HepG2 (cell line): ENCODE measurements around the gene HEXD. TPM values are rescaled to one million over a fixed set of nuclear protein-coding genes. Genes with fewer than 3 reads are reported as not detected.

ENCODE experiments used
- ATAC-seq: fragments of 200-7000 bp; cut with Tn5 transposase; 3 replicates; pipeline ENCODE4 v1.9.1; 2020; ENCODE audit warnings: mild to moderate bottlenecking, moderate library complexity
- BruUV-seq: library from RNA; stranded (reverse); fragments of 400-500 nt; replicated peaks from 2 replicates; lab custom pipeline; 2021; lab: Mats Ljungman, UMichigan
- CTCF ChIA-PET: fragments of 300-600 bp; formaldehyde crosslinking; extraction: SDS; loops from one replicate; lab custom pipeline; 2021; ENCODE audit warnings: low total read pairs, inconsistent platforms, low intra/inter-chr PET ratio; lab: Yijun Ruan, JAX
- POLR2A ChIA-PET: fragments of 350-600 bp; sonication (Branson Sonifier 250); formaldehyde crosslinking; loops from one replicate; lab custom pipeline; 2020; ENCODE audit warnings: antibody characterized with exemption, inconsistent platforms; lab: Yijun Ruan, JAX
- DNase-seq: peaks from one replicate; pipeline ENCODE4 v3.0.0-alpha.2; 2015; ENCODE audit warnings: low spot score
- FAIRE-seq: peaks from 3 replicates; lab custom pipeline; 2011; peaks lifted over from hg19 to GRCh38; lab: Jason Lieb, UNC
- H2AFZ ChIP-seq: one replicate; pipeline ENCODE4 v1.6.1; 2011; ENCODE audit warnings: low read length, inconsistent platforms
- H3K27ac ChIP-seq: fragments of 300-600 bp; 3 replicates; pipeline ENCODE4 v1.8.0; 2011; ENCODE audit warnings: mixed run types, mild to moderate bottlenecking, mixed read lengths, low read length, inconsistent platforms; ENCODE audit not compliant: insufficient read depth; ENCODE audit errors: extremely low read length
- H3K27me3 ChIP-seq, 2 experiments: fragments of 200-600 bp in 1 of 2; 2 replicates in 1 of 2; 3 replicates in 1 of 2; pipeline versions ENCODE4 v1.6.0 to v1.8.0; 2011; ENCODE audit warnings: low read length in 2 of 2, mild to moderate bottlenecking in 2 of 2, moderate library complexity in 2 of 2, inconsistent platforms in 1 of 2; ENCODE audit not compliant: insufficient read depth in 2 of 2, control insufficient read depth in 1 of 2
- H3K36me3 ChIP-seq, 2 experiments: fragments of 200-600 bp in 1 of 2; replicated peaks in 1 of 2; 2 replicates in 1 of 2; 3 replicates in 1 of 2; pipeline versions ENCODE4 v1.5.1 to v1.8.0; 2011; ENCODE audit warnings: low read length in 2 of 2, inconsistent platforms in 1 of 2; ENCODE audit not compliant: insufficient read depth in 2 of 2, control insufficient read depth in 1 of 2
- H3K4me1 ChIP-seq: 2 replicates; pipeline ENCODE4 v1.5.1; 2012; ENCODE audit warnings: low read length, inconsistent platforms; ENCODE audit not compliant: insufficient read depth
- H3K4me2 ChIP-seq: 2 replicates; pipeline ENCODE4 v1.6.0; 2011; ENCODE audit warnings: low read depth, low read length, inconsistent platforms
- H3K4me3 ChIP-seq, 3 experiments: fragments of 200-600 bp in 1 of 3; sonication (generic), shearing (Covaris generic) in 1 of 3; replicated peaks in 1 of 3; 2 replicates each; pipeline ENCODE4 v1.5.1; 2011 to 2016; ENCODE audit warnings: low read length in 3 of 3, inconsistent platforms in 2 of 3, low read depth in 2 of 3, mild to moderate bottlenecking in 2 of 3, control low read depth in 1 of 3, mixed read lengths in 1 of 3; ENCODE audit not compliant: insufficient read depth in 1 of 3
- H3K79me2 ChIP-seq: one replicate; pipeline ENCODE4 v1.6.1; 2011; ENCODE audit warnings: low read length, inconsistent platforms; ENCODE audit not compliant: insufficient read depth
- H3K9ac ChIP-seq: 2 replicates; pipeline ENCODE4 v1.6.0; 2011; ENCODE audit warnings: mild to moderate bottlenecking, low read depth, low read length, inconsistent platforms; ENCODE audit not compliant: insufficient read depth
- H3K9me3 ChIP-seq: 2 replicates; pipeline ENCODE4 v1.5.1; 2012; ENCODE audit warnings: mild to moderate bottlenecking, low read length
- H4K20me1 ChIP-seq: 2 replicates; pipeline ENCODE4 v1.6.0; 2011; ENCODE audit warnings: inconsistent platforms, mild to moderate bottlenecking, low read length, moderate library complexity; ENCODE audit not compliant: insufficient read depth
- AGO1 ChIP-seq: fragments of 200-400 bp; formaldehyde crosslinking; IDR thresholded peaks from 2 replicates; pipeline ENCODE4 v1.6.1; 2017; ENCODE audit warnings: mild to moderate bottlenecking, low read depth, low read length, moderate library complexity; ENCODE audit not compliant: poor library complexity, severe bottlenecking
- MAX ChIP-seq: IDR thresholded peaks from 2 replicates; pipeline ENCODE4 v1.6.1; 2012; ENCODE audit warnings: inconsistent platforms
- PAF1 ChIP-seq: IDR thresholded peaks from 2 replicates; pipeline ENCODE4 v1.6.1; 2016; ENCODE audit warnings: missing genetic modification reagents, missing compliant biosample characterization
- PRDM4 ChIP-seq: sonication (generic); formaldehyde crosslinking; IDR thresholded peaks from 2 replicates; pipeline ENCODE4 v1.9.0; 2021; ENCODE audit warnings: missing genetic modification reagents, borderline replicate concordance
- RFXAP ChIP-seq: sonication (generic); formaldehyde crosslinking; IDR thresholded peaks from 2 replicates; pipeline ENCODE4 v1.4.0; 2020; ENCODE audit warnings: missing genetic modification reagents, borderline replicate concordance
- SMC3 ChIP-seq: IDR thresholded peaks from 2 replicates; pipeline ENCODE4 v1.6.1; 2011; ENCODE audit warnings: low read length, improper control_type of control experiment
- TBL1XR1 ChIP-seq: fragments of 150-350 bp; IDR thresholded peaks from 2 replicates; pipeline ENCODE4 v1.6.1; 2014; ENCODE audit warnings: borderline replicate concordance, low read length; ENCODE audit not compliant: partially characterized antibody
- TBX2 ChIP-seq: sonication (generic); formaldehyde crosslinking; IDR thresholded peaks from 2 replicates; pipeline ENCODE4 v1.5.0; 2020; ENCODE audit warnings: missing genetic modification reagents, mild to moderate bottlenecking, borderline replicate concordance
- ZMYM2 ChIP-seq: sonication (generic); formaldehyde crosslinking; IDR thresholded peaks from 2 replicates; pipeline ENCODE4 v1.8.0; 2022; ENCODE audit warnings: mild to moderate bottlenecking, missing genetic modification reagents
- ZNF225 ChIP-seq: sonication (generic); formaldehyde crosslinking; IDR thresholded peaks from 2 replicates; pipeline ENCODE4 v1.4.0; 2020; ENCODE audit warnings: mild to moderate bottlenecking, missing genetic modification reagents
- ZNF264 ChIP-seq: sonication (generic); formaldehyde crosslinking; IDR thresholded peaks from 2 replicates; pipeline ENCODE4 v1.4.0; 2020; ENCODE audit warnings: missing genetic modification reagents
- WGBS: methylation state at CpG from one replicate; pipeline ENCODE4 v1.1.6; 2017; ENCODE audit warnings: low lambda C conversion rate; 5-methylcytosine and 5-hydroxymethylcytosine counted together
- in situ Hi-C: cut with HindIII; loops from 2 replicates; pipeline ENCODE4 v1.10.0; 2017; ENCODE audit warnings: low pct_unique_long_range_greater_than_20kb; ENCODE audit not compliant: extremely low pct_ligation_motif_present
- intact Hi-C: fragments of 100-400 bp; cut with micrococcal nuclease; formaldehyde crosslinking; loops from one replicate; pipeline ENCODE4 v1.10.0; 2022; ENCODE audit not compliant: unreplicated experiment
- polyA plus RNA-seq, 8 experiments: library from polyadenylated mRNA; depleted of rRNA in 3 of 8; stranded (reverse) in 7 of 8; unstranded in 1 of 8; fragments of >200 nt; fragmentation: Illumina TruSeq in 4 of 8; extraction: Trizol in 4 of 8; gene quantifications; 2 replicates each; pipeline versions ENCODE4 v1.2.1 to v1.2.3, GENCODE V29; 2011 to 2016; ENCODE audit warnings: low read depth in 4 of 8, missing spikeins in 1 of 8, mixed read lengths in 1 of 8; ENCODE audit not compliant: insufficient read depth in 1 of 8
- total RNA-seq, 5 experiments: library from RNA; depleted of rRNA; stranded (reverse); fragments of >200 nt; fragmentation: Illumina TruSeq; extraction: Trizol; gene quantifications; 2 replicates each; pipeline ENCODE4 v1.2.3, GENCODE V29; 2016; ENCODE audit warnings: low read depth in 1 of 5
- TF ChIP-seq, protein P1 (sequence below): fragments of 450-650 bp; IDR thresholded peaks from 2 replicates; pipeline ENCODE4 v1.6.1; 2016

HEXD gene
- total and polyA plus RNA-seq, 2 of the 13 experiments (the other 11 are each of a cell fraction or from before 2014, with no cell fraction given) = 22.3 to 41.8 TPM

GRCh38 chr17:82378741-82379021 lies 39.5 kb upstream of the HEXD start:
- ChIA-PET POLR2A (interaction anchor here (1.6 kb wide), 1 partner anchor 11 kb away, joined by 5 read pairs; no protein-coding TSS in a partner anchor), CTCF (no interaction called here)
- peaks cover 2 to 30% of the 10 kb centered on the region in 2 experiments; a peak in 4 of 5 replicates for H3K27me3 ChIP-seq
- in situ Hi-C loops = no loop called here
- H3K9ac ChIP-seq = no peak overlapping the region
- H3K79me2 ChIP-seq = no peaks in the 10 kb centered on the region
- intact Hi-C loops = no loop called here
- H4K20me1 ChIP-seq = no peaks in the 10 kb centered on the region
- no peak overlapping the region for H3K27ac ChIP-seq
- H3K4me3 ChIP-seq = no peak overlapping the region; a peak in 1 of 6 replicates
- 0 out of 2 replicates have a peak, but pooled peaks have one; percentile 11 for TF ChIP-seq TBX2
- no peak for TF ChIP-seq TBL1XR1
- TF ChIP-seq ZNF225 (CRISPR knock-in tag) = 0 out of 2 replicates have a peak, but pooled peaks have one; percentile 34
- TF ChIP-seq AGO1 = peak; percentile 52
- TF ChIP-seq, all 625 proteins: peak for 3
- Histone ChIP-seq H3K4me2 (no peak overlapping the region), H3K36me3 (no peaks in the 10 kb centered on the region), H3K4me1 (peaks cover 68% of the 10 kb centered on the region), H2AFZ (no peak overlapping the region), H3K9me3 (no peaks in the 10 kb centered on the region)
- 31% methylated on average over 9 of the region's 10 CpGs for WGBS
- FAIRE-seq (no peak), DNase-seq (no peak), ATAC-seq (no peak)
- no TSS peak for BruUV-seq

GRCh38 chr17:82380860-82381702 lies 37.1 kb upstream of the HEXD start:
- CTCF ChIA-PET = no interaction called here
- Histone ChIP-seq H3K4me2 (peak overlapping the region; percentile 39), H3K9me3 (no peaks in the 10 kb centered on the region), H3K27ac (no peak overlapping the region), H3K4me1 (peaks cover 74% of the 10 kb centered on the region), H3K27me3 (peaks cover 5 to 39% of the 10 kb centered on the region in 2 experiments; a peak in 4 of 5 replicates), H3K4me3 (peak overlapping the region in 1 of 3 experiments; percentile 23; a peak in 2 of 6 replicates), H4K20me1 (no peaks in the 10 kb centered on the region), H3K9ac (no peak overlapping the region), H3K36me3 (no peaks in the 10 kb centered on the region), H3K79me2 (no peaks in the 10 kb centered on the region), H2AFZ (no peak overlapping the region)
- intact Hi-C loops (no loop called here), in situ Hi-C loops (no loop called here)
- ATAC-seq (no peak), DNase-seq (no peak), FAIRE-seq (peak; percentile 83)
- POLR2A ChIA-PET = no interaction called here
- BruUV-seq = no TSS peak
- WGBS = 35% methylated on average over 23 of the region's 23 CpGs
- TF ChIP-seq ZMYM2 (CRISPR knock-in tag) = no peak
- TF ChIP-seq, protein P1, sequence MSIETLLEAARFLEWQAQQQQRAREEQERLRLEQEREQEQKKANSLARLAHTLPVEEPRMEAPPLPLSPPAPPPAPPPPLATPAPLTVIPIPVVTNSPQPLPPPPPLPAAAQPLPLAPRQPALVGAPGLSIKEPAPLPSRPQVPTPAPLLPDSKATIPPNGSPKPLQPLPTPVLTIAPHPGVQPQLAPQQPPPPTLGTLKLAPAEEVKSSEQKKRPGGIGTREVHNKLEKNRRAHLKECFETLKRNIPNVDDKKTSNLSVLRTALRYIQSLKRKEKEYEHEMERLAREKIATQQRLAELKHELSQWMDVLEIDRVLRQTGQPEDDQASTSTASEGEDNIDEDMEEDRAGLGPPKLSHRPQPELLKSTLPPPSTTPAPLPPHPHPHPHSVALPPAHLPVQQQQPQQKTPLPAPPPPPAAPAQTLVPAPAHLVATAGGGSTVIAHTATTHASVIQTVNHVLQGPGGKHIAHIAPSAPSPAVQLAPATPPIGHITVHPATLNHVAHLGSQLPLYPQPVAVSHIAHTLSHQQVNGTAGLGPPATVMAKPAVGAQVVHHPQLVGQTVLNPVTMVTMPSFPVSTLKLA = peak; percentile 83
- TF ChIP-seq MAX = peak; percentile 63
- no peak for TF ChIP-seq RFXAP (CRISPR knock-in tag)
- TF ChIP-seq PRDM4 (CRISPR knock-in tag) = no peak
- no peak for TF ChIP-seq PAF1
- TF ChIP-seq SMC3 = no peak
- no peak for TF ChIP-seq ZNF264 (CRISPR knock-in tag)
